Ovary (tissue), 3 donors: ENCODE results near the gene SYAP1.

Experiments used
- EP300 ChIP-seq: sonication (generic); formaldehyde crosslinking; IDR thresholded peaks from one replicate; pipeline ENCODE4 v1.6.1; 2017; ENCODE audit warnings: antibody characterized with exemption
- POLR2A ChIP-seq: fragments of 450-650 bp; IDR thresholded peaks from one replicate; pipeline ENCODE4 v1.6.1; 2017; ENCODE audit warnings: antibody characterized with exemption, mild to moderate bottlenecking, moderate library complexity
- TF ChIP-seq, protein P1 (sequence below), 3 donors: fragments of 450-650 bp in 2 of 3; fragments of 200-600 bp in 1 of 3; IDR thresholded peaks; one replicate each; pipeline versions ENCODE4 v1.5.1 to v1.8.0; 2016 to 2022; ENCODE audit warnings: antibody characterized with exemption in 3 of 3, mild to moderate bottlenecking in 1 of 3
- donor health status: DM: no; HTN: no; CAD: no.

DNA sequence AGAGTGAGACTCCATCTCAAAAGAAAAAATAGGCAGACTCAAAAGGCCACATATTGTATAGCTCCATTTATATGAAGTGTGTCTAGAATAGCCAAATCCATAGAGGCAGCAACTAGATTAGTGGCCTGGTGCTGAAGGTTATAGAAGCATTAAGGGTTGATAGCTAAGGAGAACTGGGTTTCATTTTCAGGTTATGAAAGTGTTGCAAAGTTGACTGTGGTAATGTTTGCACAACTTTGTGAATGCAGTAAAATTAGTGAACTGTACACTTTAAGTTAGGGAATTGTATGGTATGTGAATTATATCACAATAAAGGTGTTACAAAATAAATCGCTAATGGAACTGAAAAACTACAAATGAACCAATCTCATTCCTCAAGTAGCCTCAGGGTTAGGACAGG is 95.2 kb downstream of the SYAP1 start:
- TF ChIP-seq, protein P1, sequence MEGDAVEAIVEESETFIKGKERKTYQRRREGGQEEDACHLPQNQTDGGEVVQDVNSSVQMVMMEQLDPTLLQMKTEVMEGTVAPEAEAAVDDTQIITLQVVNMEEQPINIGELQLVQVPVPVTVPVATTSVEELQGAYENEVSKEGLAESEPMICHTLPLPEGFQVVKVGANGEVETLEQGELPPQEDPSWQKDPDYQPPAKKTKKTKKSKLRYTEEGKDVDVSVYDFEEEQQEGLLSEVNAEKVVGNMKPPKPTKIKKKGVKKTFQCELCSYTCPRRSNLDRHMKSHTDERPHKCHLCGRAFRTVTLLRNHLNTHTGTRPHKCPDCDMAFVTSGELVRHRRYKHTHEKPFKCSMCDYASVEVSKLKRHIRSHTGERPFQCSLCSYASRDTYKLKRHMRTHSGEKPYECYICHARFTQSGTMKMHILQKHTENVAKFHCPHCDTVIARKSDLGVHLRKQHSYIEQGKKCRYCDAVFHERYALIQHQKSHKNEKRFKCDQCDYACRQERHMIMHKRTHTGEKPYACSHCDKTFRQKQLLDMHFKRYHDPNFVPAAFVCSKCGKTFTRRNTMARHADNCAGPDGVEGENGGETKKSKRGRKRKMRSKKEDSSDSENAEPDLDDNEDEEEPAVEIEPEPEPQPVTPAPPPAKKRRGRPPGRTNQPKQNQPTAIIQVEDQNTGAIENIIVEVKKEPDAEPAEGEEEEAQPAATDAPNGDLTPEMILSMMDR (IDR thresholded peaks at IDR 0.05) = no peak
- TF ChIP-seq EP300 = no peak
- TF ChIP-seq POLR2A = no peak
